Renal cortical epithelial cell (primary cell): ENCODE measurements around the gene UST. TPM values are rescaled to one million over a fixed set of nuclear protein-coding genes. Genes with fewer than 3 reads are reported as not detected.
"Not testable (repeated sequence)": the region's sequence is repeated elsewhere in the genome, so short reads cannot be mapped to it uniquely, and the experiment has no call there.

Source experiments
- DNase-seq: peaks from one replicate; pipeline ENCODE4 v3.0.0-alpha.2; 2011; ENCODE audit warnings: low read depth
- total RNA-seq: library from RNA; depleted of rRNA; stranded (reverse); fragments of >200 nt; gene quantifications from 2 replicates; pipeline ENCODE4 v1.2.3, GENCODE V29; 2014

UST gene
- total RNA-seq, 1 donor from 2014 or later = 2.8 TPM

- DNase-seq = not testable (repeated sequence)
These were observed 259.4 kb downstream of the UST start for GRCh38 chr6:149006236-149006635.

DNA sequence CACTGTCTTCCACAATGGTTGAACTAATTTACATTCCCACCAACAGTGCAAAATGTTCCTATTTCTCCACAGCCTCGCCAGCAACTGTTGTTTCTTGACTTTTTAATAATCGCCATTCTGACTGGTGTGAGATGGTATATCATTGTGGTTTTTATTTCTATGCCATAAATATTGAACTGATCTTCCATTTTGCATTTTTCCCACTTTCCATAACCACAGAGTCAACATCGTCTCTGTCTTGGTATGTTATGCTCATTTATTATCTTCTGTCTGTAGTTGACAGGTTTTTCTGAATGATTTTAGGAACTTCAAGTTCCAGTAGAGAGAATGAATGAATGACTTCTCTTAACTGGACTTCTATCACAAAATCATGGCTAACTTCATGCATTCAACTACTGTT is 259.8 kb downstream of the UST start:
- DNase-seq = no peak

- DNase-seq = no peak
These were observed 261.0 kb downstream of the UST start for GRCh38 chr6:149007846-149008245.

GRCh38 chr6:149008741-149009140 is 261.9 kb downstream of the UST start:
- no peak for DNase-seq

- DNase-seq = peak; percentile 95
These were observed 265.3 kb downstream of the UST start for GRCh38 chr6:149012040-149012545.

DNA sequence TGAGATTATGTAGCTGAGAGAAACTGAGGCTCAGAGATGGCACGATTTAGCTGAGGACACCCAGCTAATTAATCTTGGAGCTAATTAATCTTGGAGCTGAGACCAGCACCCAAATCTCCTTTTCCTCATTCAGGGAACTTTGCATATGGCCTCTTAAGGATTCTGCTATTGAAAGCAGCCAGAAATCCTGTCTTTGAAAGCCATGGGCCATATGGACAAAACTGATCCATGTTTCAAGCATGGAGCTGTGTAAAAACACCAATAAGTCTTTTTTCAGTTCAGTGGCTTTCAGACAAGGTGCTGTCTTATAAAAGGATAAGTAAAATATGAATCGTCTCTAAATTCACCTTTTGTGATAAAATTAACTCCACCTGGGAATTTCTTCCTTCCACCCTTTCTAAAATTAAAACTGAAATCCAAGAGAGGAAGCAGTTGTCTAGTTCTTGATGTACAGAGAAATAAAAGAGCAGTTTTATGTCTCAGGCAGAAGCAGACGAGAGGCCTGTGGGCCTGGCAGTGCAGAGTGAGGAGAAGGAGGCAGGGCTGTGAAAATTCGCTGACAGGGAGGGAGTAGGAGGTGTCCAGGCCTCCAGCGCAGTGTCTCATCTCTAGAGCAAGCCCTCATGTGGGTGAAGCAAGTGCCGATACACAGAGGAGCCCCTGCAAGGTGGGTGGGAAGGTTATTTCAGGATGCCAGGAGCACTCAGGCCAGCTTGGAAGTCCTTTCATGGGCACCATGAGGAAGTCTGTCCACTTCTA is 266.9 kb downstream of the UST start:
- DNase-seq = no peak

DNA sequence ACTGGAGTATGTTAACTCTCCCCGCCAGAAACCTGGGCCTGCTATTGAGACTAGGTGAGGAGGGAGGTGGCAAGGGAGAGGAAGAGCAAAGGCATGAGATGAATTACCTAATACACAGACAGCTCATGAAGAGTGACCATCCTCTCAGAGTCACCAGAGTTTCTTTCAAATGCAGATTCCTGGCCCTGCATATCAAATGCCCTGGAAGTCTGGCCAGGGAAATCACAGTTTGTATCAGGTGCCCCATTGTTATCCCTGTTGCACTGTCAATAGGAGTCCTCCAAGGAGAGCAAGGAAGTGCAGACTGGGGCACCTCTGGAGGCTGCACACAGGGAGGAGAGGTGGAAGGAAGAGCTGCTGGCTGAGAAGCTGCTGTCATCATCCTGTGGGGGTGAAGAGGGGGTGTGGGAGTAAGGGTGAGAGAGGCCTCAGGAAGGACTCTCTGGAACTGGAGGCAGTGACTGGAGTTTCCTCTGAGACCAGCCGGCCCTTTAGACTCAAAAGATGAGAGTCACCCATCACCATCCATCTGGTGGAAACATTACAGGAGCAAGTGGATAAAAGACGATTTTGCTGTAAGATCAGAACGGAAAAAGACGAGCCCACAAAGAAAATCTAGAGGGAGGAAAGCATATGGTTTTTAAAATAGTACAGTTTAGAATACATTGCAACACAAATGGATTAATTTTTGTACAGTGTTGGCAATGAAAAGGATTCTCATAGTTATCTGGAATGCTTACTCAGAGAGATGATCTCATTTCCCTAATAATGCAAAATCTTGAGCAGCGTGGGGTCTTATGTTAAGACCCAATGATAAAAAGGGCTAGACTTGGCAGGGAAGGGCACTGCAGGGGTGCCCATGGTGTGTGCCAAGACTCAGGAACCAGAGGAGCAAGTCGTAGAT is 268.1 kb downstream of the UST start:
- DNase-seq = no peak

DNA sequence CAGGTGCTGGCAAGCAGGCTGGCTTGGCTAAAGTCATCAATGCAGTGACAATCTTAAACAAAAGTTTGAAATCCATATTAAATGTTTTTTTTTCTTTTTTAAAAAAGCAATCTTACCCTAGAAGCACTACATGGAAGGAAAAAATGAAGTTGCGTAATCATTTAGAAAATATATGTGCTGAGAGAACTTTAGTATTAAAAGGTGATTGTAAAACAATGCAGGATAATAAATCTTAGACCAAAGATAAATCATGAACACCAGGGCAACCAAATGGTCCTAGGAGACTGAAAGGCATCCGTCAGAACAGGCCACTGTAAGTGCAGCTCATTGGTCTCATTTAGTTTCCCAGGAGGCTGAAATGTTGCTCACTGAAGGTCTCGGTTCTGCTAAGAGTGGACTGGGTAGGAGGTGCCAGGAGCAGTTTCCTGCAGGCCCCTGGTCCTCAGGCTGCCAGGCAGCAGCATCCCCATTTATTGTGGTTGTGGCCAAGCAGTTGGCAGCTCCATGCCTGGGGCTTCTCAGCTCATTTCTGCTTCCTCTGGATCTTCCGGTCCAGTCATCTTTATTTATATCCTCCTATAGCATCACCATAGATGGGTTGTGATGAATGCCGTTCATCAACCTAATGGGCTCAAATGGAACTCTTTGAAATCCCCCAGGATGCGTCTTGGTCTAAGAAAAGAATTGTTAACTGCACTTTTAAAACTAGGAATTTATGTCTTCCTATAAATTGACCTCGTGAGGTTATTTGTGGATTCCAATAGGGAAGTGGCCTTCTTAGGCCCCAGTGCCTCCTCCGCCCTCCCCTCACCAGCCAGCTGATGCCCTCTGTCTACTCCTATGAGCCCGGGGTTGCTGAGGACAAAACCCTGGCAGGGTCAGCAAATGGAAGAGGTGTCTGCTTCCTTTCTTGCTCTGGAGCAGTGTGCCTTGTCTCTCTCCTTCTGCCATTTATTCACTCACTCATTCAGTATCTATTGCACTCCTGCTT is 269.0 kb downstream of the UST start:
- no peak for DNase-seq

- DNase-seq = no peak
These were observed 269.9 kb downstream of the UST start for GRCh38 chr6:149016716-149017115.

DNA sequence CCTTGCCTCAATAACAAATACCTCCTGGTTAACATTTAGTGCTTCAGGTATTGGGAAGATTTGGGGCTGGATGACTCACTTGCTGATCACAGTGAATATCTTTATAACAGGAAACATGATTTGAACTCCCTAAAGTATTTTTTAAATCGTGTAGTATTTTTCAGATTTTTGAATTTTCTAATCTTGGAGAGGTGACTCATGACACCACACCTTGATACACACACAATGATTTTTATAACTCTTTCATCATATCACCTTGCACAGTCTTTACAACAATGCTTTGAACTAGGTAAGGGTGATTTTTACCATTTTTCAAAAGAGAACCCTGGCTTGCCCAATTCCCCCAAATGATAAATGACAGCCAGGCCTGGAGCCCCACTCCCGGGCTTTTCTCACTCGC is 273.5 kb downstream of the UST start:
- DNase-seq = no peak

DNA sequence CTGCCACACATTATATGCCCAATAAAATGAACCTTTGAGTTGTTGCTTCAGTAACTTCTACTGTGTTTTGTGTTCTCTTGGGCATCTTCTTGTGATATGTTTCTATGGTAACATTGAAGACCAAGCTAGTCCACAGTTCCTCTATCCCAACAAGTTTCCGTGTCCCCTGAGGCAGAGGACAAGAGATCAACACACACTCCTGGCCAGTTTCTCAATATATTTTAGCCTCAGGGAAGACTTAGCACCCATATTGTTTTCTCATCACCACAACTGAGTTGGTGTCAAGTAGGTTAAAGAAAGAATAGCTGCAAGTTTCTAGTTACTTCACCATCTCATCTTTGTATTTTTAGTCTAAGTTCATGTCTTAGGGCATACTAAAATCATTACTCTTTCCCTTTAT is 277.5 kb downstream of the UST start:
- no peak for DNase-seq

GRCh38 chr6:149025061-149025460 is 278.2 kb downstream of the UST start:
- DNase-seq = no peak

GRCh38 chr6:149026530-149026942 is 279.7 kb downstream of the UST start:
- peak; percentile 45 for DNase-seq

GRCh38 chr6:149027484-149027883 is 280.7 kb downstream of the UST start:
- no peak for DNase-seq

GRCh38 chr6:149028767-149029405 is 282.1 kb downstream of the UST start:
- DNase-seq = peak; percentile 93

- DNase-seq = no peak
These were observed 284.5 kb downstream of the UST start for GRCh38 chr6:149031201-149031858.

DNA sequence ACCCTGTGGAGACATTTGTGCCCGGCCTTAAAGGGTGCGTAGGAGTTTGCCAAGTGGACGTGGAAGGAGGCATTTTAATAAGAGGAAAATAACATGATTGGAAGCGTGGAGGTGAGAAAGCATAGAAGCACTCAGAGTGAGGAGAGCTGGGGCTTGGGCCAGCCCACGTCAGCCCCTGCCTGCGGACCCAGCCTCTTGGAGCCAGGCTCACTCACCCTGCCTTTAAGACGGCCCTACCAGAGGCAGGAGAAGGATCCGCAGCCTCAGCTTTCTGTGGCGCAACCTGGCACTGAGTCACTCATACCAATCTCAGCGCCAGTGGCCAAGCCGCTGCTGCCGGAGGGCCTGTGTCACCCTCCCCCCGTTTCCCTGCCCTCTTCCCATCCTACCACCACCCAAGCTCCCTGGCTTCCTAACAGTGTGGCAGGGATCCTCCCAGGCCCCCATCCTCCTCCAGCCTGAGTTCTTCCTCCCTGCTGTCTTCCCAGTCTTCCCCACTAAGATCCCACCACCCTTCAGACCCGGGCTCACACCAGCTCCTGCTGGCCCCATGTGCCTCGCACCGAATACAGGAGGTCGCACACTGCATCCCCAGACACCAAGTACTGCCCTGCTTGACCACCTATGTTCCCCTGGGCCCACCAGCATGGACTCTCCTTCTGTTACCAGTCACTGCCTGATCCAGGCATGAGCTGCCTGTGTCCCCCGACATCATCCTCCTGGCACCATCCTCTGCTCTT is 285.2 kb downstream of the UST start:
- peak; percentile 77 for DNase-seq

DNA sequence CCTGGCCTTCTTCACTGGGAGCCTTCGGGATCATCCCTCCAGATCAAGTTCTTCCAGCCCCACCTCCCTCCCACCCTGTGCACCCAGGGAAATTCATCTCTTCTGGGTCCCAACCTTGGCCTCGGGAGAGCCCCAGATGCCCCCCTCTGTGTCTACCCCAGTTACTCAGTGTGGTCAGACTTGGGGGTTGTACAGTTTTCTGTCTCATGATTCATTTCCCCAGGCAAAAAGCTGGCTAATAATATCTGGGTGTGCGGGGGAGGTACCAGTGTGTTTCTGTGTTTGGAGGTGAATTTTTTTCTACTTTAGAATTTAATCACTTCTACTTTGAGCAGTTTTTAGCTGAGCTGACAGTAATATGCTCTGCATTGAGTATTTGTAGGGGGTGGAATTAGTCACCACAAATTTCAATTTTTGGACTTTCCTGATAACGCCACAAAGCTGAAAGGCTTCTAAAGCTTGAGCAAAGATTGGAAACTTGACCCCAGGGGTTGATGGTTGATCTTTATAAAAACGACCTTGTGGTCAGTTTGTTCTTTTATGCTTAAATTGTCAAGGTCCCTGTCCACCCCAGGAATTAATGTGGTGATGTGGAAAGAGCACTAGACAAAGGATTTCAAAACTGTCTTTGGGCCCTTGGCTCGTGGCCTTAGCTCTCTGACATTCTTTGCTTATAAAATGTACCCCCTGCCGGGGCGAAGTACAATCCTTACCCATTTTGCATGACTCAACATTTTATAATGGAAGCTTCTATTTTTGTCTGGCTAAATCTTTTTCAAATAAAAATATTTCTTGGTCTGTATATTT is 286.0 kb downstream of the UST start:
- peak; percentile 91 for DNase-seq

DNA sequence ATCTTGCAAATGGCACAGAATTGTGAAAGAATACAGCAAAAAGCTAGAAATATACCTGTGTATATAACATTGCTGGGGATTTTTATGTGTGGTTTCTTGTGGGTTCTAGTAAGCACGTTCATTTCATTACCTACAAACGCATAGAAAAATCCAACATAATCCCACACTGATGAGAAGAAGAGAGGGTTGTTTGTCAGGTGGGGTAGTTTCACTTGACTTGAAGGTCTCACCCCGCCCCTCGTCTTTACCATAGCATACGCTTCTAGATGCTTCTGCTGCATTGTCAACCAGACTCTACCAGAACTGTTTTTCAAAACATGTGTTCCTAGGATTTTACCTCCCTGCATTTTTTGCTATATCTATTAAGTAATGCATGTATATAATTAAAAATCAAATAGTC is 286.6 kb downstream of the UST start:
- DNase-seq = no peak
